GM23338 (cell line): ENCODE data around the gene PHF1. TPM values are rescaled to one million over a fixed set of nuclear protein-coding genes. Genes with fewer than 3 reads are reported as not detected.

ENCODE experiments used
- ATAC-seq: fragments of 200-7000 bp; cut with Tn5 transposase; 3 replicates; pipeline ENCODE4 v1.9.1; 2020
- DNase-seq: peaks from one replicate; pipeline ENCODE4 v3.0.0-alpha.2; 2015; ENCODE audit warnings: low spot score
- H2AFZ ChIP-seq: fragments of 200-600 bp; sonication (generic); 2 replicates; pipeline ENCODE4 v1.8.0; 2016; ENCODE audit warnings: antibody characterized with exemption, mild to moderate bottlenecking, moderate library complexity
- H3F3A ChIP-seq: fragments of 200-600 bp; sonication (generic); replicated peaks from 2 replicates; pipeline ENCODE4 v1.8.0; 2017; ENCODE audit warnings: antibody characterized with exemption, mixed run types, low read depth
- H3K27ac ChIP-seq: fragments of 200-600 bp; sonication (generic); 2 replicates; pipeline ENCODE4 v1.6.1; 2016; ENCODE audit warnings: low read depth
- H3K27me3 ChIP-seq: fragments of 200-600 bp; sonication (generic); 2 replicates; pipeline ENCODE4 v1.8.0; 2016; ENCODE audit warnings: mild to moderate bottlenecking, mixed run types, moderate library complexity; ENCODE audit not compliant: insufficient read depth
- H3K36me3 ChIP-seq: fragments of 200-600 bp; sonication (generic); 2 replicates; pipeline ENCODE4 v1.8.0; 2016; ENCODE audit warnings: mild to moderate bottlenecking; ENCODE audit not compliant: insufficient read depth
- H3K4me1 ChIP-seq: fragments of 200-600 bp; sonication (generic); 2 replicates; pipeline ENCODE4 v1.8.0; 2016; ENCODE audit warnings: mild to moderate bottlenecking, moderate library complexity; ENCODE audit not compliant: insufficient read depth
- H3K4me2 ChIP-seq: fragments of 200-600 bp; sonication (generic); 2 replicates; pipeline ENCODE4 v1.7.1; 2017; ENCODE audit warnings: mixed run types
- H3K4me3 ChIP-seq: fragments of 200-600 bp; sonication (generic); 2 replicates; pipeline ENCODE4 v1.6.1; 2016; ENCODE audit warnings: mixed run types
- H3K79me2 ChIP-seq: fragments of 200-600 bp; sonication (generic); replicated peaks from 2 replicates; pipeline ENCODE4 v1.8.0; 2017; ENCODE audit warnings: mild to moderate bottlenecking; ENCODE audit not compliant: insufficient read depth
- H3K9me2 ChIP-seq: fragments of 200-600 bp; sonication (generic); 2 replicates; pipeline ENCODE4 v1.8.0; 2017; ENCODE audit not compliant: insufficient read depth
- H4K20me1 ChIP-seq: fragments of 200-600 bp; sonication (generic); replicated peaks from 2 replicates; pipeline ENCODE4 v1.8.0; 2017; ENCODE audit warnings: mild to moderate bottlenecking; ENCODE audit not compliant: insufficient read depth
- H3K27ac Mint-ChIP-seq: 2 replicates; pipeline ENCODE4 v1.8.0; 2020; ENCODE audit warnings: inconsistent platforms, mild to moderate bottlenecking, moderate library complexity, mixed read lengths
- H3K27me3 Mint-ChIP-seq: 3 replicates; pipeline ENCODE4 v1.8.0; 2022; ENCODE audit warnings: low read depth, mild to moderate bottlenecking, moderate library complexity, mixed read lengths, inconsistent platforms; ENCODE audit not compliant: insufficient read depth, poor library complexity
- H3K36me3 Mint-ChIP-seq: 3 replicates; pipeline ENCODE4 v1.8.0; 2021; ENCODE audit warnings: low read depth, mild to moderate bottlenecking, inconsistent platforms, moderate library complexity, mixed read lengths
- H3K4me1 Mint-ChIP-seq: 3 replicates; pipeline ENCODE4 v1.8.0; 2020; ENCODE audit warnings: mild to moderate bottlenecking, inconsistent platforms, mixed read lengths
- H3K4me3 Mint-ChIP-seq: 3 replicates; pipeline ENCODE4 v1.8.0; 2021; ENCODE audit warnings: moderate library complexity, mild to moderate bottlenecking, inconsistent platforms, mixed read lengths
- H3K9me3 Mint-ChIP-seq: 3 replicates; pipeline ENCODE4 v1.8.0; 2020; ENCODE audit warnings: moderate library complexity, mild to moderate bottlenecking, inconsistent platforms, mixed read lengths
- CTCF ChIP-seq, 2 experiments: fragments of 200-600 bp in 1 of 2; sonication (generic) in 1 of 2; conservative IDR thresholded peaks; 2 replicates each; pipeline versions ENCODE4 v1.5.1 to v1.6.1; 2016 to 2017; ENCODE audit warnings: antibody characterized with exemption in 2 of 2, low read depth in 2 of 2, mild to moderate bottlenecking in 2 of 2, moderate library complexity in 1 of 2
- ETS1 ChIP-seq: IDR thresholded peaks from 2 replicates; pipeline ENCODE4 v1.6.1; 2016; ENCODE audit warnings: antibody characterized with exemption
- EZH2phosphoT487 ChIP-seq: fragments of 200-600 bp; sonication (generic); IDR thresholded peaks from one replicate; pipeline ENCODE4 v1.8.1; 2018; ENCODE audit warnings: antibody characterized with exemption; ENCODE audit not compliant: unreplicated experiment
- POLR2AphosphoS5 ChIP-seq: IDR thresholded peaks from 2 replicates; pipeline ENCODE4 v1.6.1; 2016; ENCODE audit warnings: antibody characterized with exemption, low read depth
- REST ChIP-seq: IDR thresholded peaks from one replicate; pipeline ENCODE4 v1.6.1; 2018; ENCODE audit warnings: antibody characterized with exemption; ENCODE audit not compliant: unreplicated experiment
- ZNF114 ChIP-seq: fragments of 250-450 bp; sonication (Bioruptor Pico); IDR thresholded peaks from 2 replicates; pipeline ENCODE4 v1.5.0; 2020; ENCODE audit warnings: mild to moderate bottlenecking, moderate library complexity
- polyA plus RNA-seq: library from polyadenylated mRNA; unstranded; fragments of >200 nt; fragmentation: Nextera tagmentation; extraction: Ambion mirVana; gene quantifications from 2 replicates; pipeline ENCODE4 v1.2.1, GENCODE V29; 2016
- total RNA-seq: library from RNA; depleted of rRNA; stranded (reverse); fragments of >200 nt; shearing (Covaris generic); gene quantifications from 2 replicates; pipeline ENCODE4 v1.2.3, GENCODE V29; 2014

Gene PHF1
- total and polyA plus RNA-seq, 2 experiments from 2014 or later, result 29.4 to 46.7 TPM

- Histone ChIP-seq H3K27me3 (no peaks in the 10 kb centered on the region), H3K27ac (no peak overlapping the region), H2AFZ (no peak overlapping the region), H3K4me2 (no peak overlapping the region), H3K79me2 (peaks cover 6% of the 10 kb centered on the region), H3F3A (0 out of 2 replicates have a peak, but pooled peaks cover 2% of the 10 kb centered on the region), H3K36me3 (peaks cover 60% of the 10 kb centered on the region), H4K20me1 (peaks cover 3% of the 10 kb centered on the region), H3K4me3 (no peak overlapping the region), H3K9me2 (no peaks in the 10 kb centered on the region), H3K4me1 (no peaks in the 10 kb centered on the region)
- no peaks in the 10 kb centered on the region; the same call in 2 of the 3 replicates for H3K9me3 Mint-ChIP-seq
- peaks cover 98% of the 10 kb centered on the region for H3K36me3 Mint-ChIP-seq
- TF ChIP-seq EZH2phosphoT487 (no peak), ETS1 (no peak), POLR2AphosphoS5 (no peak), CTCF (conservative IDR thresholded peaks at IDR 0.05; ENCODE audit: low read depth in 2 of 2) (peak in 1 of 2 experiments; percentile 22; a peak in 2 of 4 replicates), REST (no peak), ZNF114 (CRISPR knock-in tag) (no peak)
- ATAC-seq (peak; percentile 45), DNase-seq (no peak)
- H3K4me1 Mint-ChIP-seq, result peaks cover 15% of the 10 kb centered on the region
- peak overlapping the region; percentile 3; the same call in 1 of the 3 replicates for H3K4me3 Mint-ChIP-seq
- H3K27me3 Mint-ChIP-seq, result peaks cover 15% of the 10 kb centered on the region
- H3K27ac Mint-ChIP-seq, result peak overlapping the region; percentile 65
Measured at GRCh38 chr6:33439956-33440648, 29.3 kb downstream of the PHF1 start.

GRCh38 chr6:33440649-33441309 lies 30.0 kb downstream of the PHF1 start:
- Histone ChIP-seq H3K27me3 (no peaks in the 10 kb centered on the region), H3K4me2 (no peak overlapping the region), H3K36me3 (peaks cover 58% of the 10 kb centered on the region), H2AFZ (no peak overlapping the region), H3K27ac (no peak overlapping the region), H3K9me2 (no peaks in the 10 kb centered on the region), H3K79me2 (peaks cover 5% of the 10 kb centered on the region; the same call in 1 of the 2 replicates), H3F3A (no peaks in the 10 kb centered on the region), H4K20me1 (peaks cover 3% of the 10 kb centered on the region), H3K4me3 (no peak overlapping the region), H3K4me1 (no peaks in the 10 kb centered on the region)
- DNase-seq (no peak), ATAC-seq (no peak)
- Mint-ChIP-seq H3K36me3 (peaks cover 98% of the 10 kb centered on the region), H3K27me3 (peaks cover 15% of the 10 kb centered on the region), H3K9me3 (no peaks in the 10 kb centered on the region; the same call in 2 of the 3 replicates), H3K4me1 (peaks cover 11% of the 10 kb centered on the region), H3K27ac (peak overlapping the region; percentile 65; the same call in 1 of the 2 replicates), H3K4me3 (no peak overlapping the region)
- TF ChIP-seq CTCF (conservative IDR thresholded peaks at IDR 0.05; ENCODE audit: low read depth in 2 of 2) (no peak), POLR2AphosphoS5 (0 out of 2 replicates have a peak, but pooled peaks have one; percentile 1)
